Omental fat pad (tissue), 4 donors: ENCODE data around the gene NYAP2. TPM values are rescaled to one million over a fixed set of nuclear protein-coding genes. Genes with fewer than 3 reads are reported as not detected.

ENCODE experiments used
- ATAC-seq: fragments of 150-250 bp; one replicate; pipeline ENCODE4 v1.9.1; 2016; ENCODE audit warnings: mild to moderate bottlenecking, moderate library complexity; ENCODE audit not compliant: low FRiP score
- DNase-seq: peaks from one replicate; pipeline ENCODE4 v3.0.0-alpha.2; 2019; ENCODE audit warnings: low spot score
- CTCF ChIP-seq, 3 donors: fragments of 450-650 bp; IDR thresholded peaks; one replicate each; pipeline ENCODE4 v1.5.1; 2016 to 2017; ENCODE audit warnings: antibody characterized with exemption in 3 of 3, mild to moderate bottlenecking in 3 of 3, moderate library complexity in 2 of 3
- small RNA-seq: library from RNA; depleted of rRNA; stranded (forward); fragments of <200 nt; gene quantifications from one replicate; pipeline ENCODE3, GENCODE V24; 2016
- total RNA-seq, 4 donors: library from RNA; depleted of rRNA; stranded (reverse); fragments of >200 nt; gene quantifications; one replicate each; pipeline ENCODE4 v1.1.0, GENCODE V29; 2016

The NYAP2 gene
- total RNA-seq, 4 donors from 2014 or later, result not detected

GRCh38 chr2:225678792-225679191, 279.3 kb downstream of the NYAP2 start:
- TF ChIP-seq CTCF (IDR thresholded peaks at IDR 0.05), result no peak
- DNase-seq (no peak), ATAC-seq (no peak)

GRCh38 chr2:225683258-225683657, 283.7 kb downstream of the NYAP2 start:
- DNase-seq (no peak), ATAC-seq (no peak)
- TF ChIP-seq CTCF (IDR thresholded peaks at IDR 0.05), result no peak

- DNase-seq, result no peak
- no peak for ATAC-seq
- TF ChIP-seq CTCF (IDR thresholded peaks at IDR 0.05), result no peak
Observed at GRCh38 chr2:225690153-225690552, 290.6 kb downstream of the NYAP2 start.

GRCh38 chr2:225691711-225692110, 292.2 kb downstream of the NYAP2 start:
- ATAC-seq (no peak), DNase-seq (no peak)
- no peak for TF ChIP-seq CTCF (IDR thresholded peaks at IDR 0.05)

GRCh38 chr2:225693259-225693658, 293.7 kb downstream of the NYAP2 start:
- DNase-seq (no peak), ATAC-seq (no peak)
- no peak for TF ChIP-seq CTCF (IDR thresholded peaks at IDR 0.05)

- TF ChIP-seq CTCF (IDR thresholded peaks at IDR 0.05), result no peak
- no peak for ATAC-seq
Observed at GRCh38 chr2:225694664-225695063, 295.2 kb downstream of the NYAP2 start.

GRCh38 chr2:225697936-225698335, 298.4 kb downstream of the NYAP2 start:
- no peak for ATAC-seq
- DNase-seq, result no peak
- TF ChIP-seq CTCF (IDR thresholded peaks at IDR 0.05), result no peak

More at GRCh38 chr2:225694664-225695063, 295.2 kb downstream of the NYAP2 start:
- no peak for DNase-seq

Small RNA genes lying within 50 kb of the gene (small RNA-seq; reads per million reads assigned to genes)
- not detected for gene AC016717.1
